HG03103 (cell line): Measurements from ENCODE around the gene CCDC71L.

Experiments used
- ATAC-seq: cut with Tn5 transposase; IDR thresholded peaks from one replicate; pipeline ENCODE4 v1.9.1; 2021; ENCODE audit warnings: low read depth; ENCODE audit not compliant: unreplicated experiment

Gene CCDC71L

GRCh38 chr7:106626376-106627164, 34.4 kb downstream of the CCDC71L start:
- ATAC-seq: no peak

- ATAC-seq: no peak
These were observed 35.2 kb downstream of the CCDC71L start for GRCh38 chr7:106625678-106626301.

- no peak for ATAC-seq
These were observed 37.1 kb downstream of the CCDC71L start for GRCh38 chr7:106623853-106624252.

- ATAC-seq: no peak
These were observed 37.7 kb downstream of the CCDC71L start for GRCh38 chr7:106623315-106623660.

GRCh38 chr7:106622654-106623314, 38.2 kb downstream of the CCDC71L start:
- no peak for ATAC-seq

GRCh38 chr7:106621393-106622132, 39.4 kb downstream of the CCDC71L start:
- no peak for ATAC-seq

- ATAC-seq: no peak
These were observed 40.3 kb downstream of the CCDC71L start for GRCh38 chr7:106620676-106621075.

GRCh38 chr7:106620034-106620433, 40.9 kb downstream of the CCDC71L start:
- no peak for ATAC-seq

- no peak for ATAC-seq
These were observed 41.7 kb downstream of the CCDC71L start for GRCh38 chr7:106619213-106619612.

- no peak for ATAC-seq
These were observed 42.5 kb downstream of the CCDC71L start for GRCh38 chr7:106618480-106618879.

- ATAC-seq: no peak
These were observed 43.1 kb downstream of the CCDC71L start for GRCh38 chr7:106617860-106618259.

GRCh38 chr7:106616708-106617051, 44.3 kb downstream of the CCDC71L start:
- no peak for ATAC-seq

- ATAC-seq: no peak
These were observed 44.9 kb downstream of the CCDC71L start for GRCh38 chr7:106615808-106616707.

- no peak for ATAC-seq
These were observed 46.2 kb downstream of the CCDC71L start for GRCh38 chr7:106614751-106615150.

- ATAC-seq: no peak
These were observed 47.0 kb downstream of the CCDC71L start for GRCh38 chr7:106613848-106614560.

GRCh38 chr7:106613279-106613678, 47.7 kb downstream of the CCDC71L start:
- no peak for ATAC-seq

GRCh38 chr7:106612432-106612831, 48.5 kb downstream of the CCDC71L start:
- ATAC-seq: no peak

GRCh38 chr7:106611911-106612310, 49.0 kb downstream of the CCDC71L start:
- ATAC-seq: no peak
